ENCODE results near the gene WSCD1.
A peak's percentile ranks its signal among the peaks of the same experiment; 100 is the strongest.

Gene WSCD1

DNA sequence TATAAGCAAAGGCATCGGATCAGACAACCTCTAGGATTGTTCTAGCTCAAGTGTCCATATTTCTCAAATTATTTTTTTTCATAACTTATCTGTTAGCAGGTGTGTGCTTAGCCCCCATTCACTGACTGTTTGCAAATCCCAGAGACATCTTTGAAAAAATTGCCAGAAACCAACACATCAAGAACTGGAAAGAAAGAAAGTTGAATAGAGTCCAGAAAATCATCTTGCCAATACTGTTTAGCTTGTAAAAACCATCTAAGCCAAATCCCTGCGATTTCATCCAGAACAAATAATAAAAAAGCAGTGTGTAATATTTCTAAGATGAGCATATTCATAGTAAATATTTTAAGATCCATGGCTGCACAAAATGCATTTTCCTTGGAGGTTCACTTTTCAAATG, 64.5 kb downstream of the WSCD1 start:
- Histone ChIP-seq H2BK5ac (ENCODE audit: low read length) (no peak overlapping the region), H3K4me3 (ENCODE audit: low read length) (no peak overlapping the region), H4K5ac (ENCODE audit: low read length) (no peak overlapping the region), H3K4me2 (ENCODE audit: low read length) (no peak overlapping the region), H3K9ac (ENCODE audit: low read length) (no peak overlapping the region), H3K4ac (ENCODE audit: low read depth, low read length) (no peak overlapping the region), H4K8ac (ENCODE audit: low read depth, low read length) (no peak overlapping the region), H3K18ac (ENCODE audit: low read length) (no peak overlapping the region), H3K27ac (ENCODE audit: low read depth, low read length) (no peak overlapping the region), H2AK5ac (ENCODE audit: low read length) (no peak overlapping the region), H3K79me2 (ENCODE audit: control insufficient read depth, insufficient read depth, low read length) (no peaks in the 10 kb centered on the region), H2BK120ac (ENCODE audit: low read depth, low read length) (no peak overlapping the region), H3K79me1 (ENCODE audit: low read length) (no peaks in the 10 kb centered on the region), H3K56ac (ENCODE audit: low read length) (no peak overlapping the region), H3K36me3 (ENCODE audit: control insufficient read depth, insufficient read depth, low read length) (no peaks in the 10 kb centered on the region), H3K27me3 (ENCODE audit: insufficient read depth, low read length, poor library complexity) (no peaks in the 10 kb centered on the region), H3K23ac (ENCODE audit: low read length) (no peak overlapping the region), H3K4me1 (ENCODE audit: control insufficient read depth, low read depth, low read length) (no peaks in the 10 kb centered on the region), H2BK15ac (replicated peaks; ENCODE audit: low read depth) (no peak overlapping the region)
- WGBS (ENCODE audit: extremely low coverage, insufficient coverage, low lambda C conversion rate) = no CpG with 5 or more reads among the region's 2 CpGs
- DNase-seq = no peak

DNA sequence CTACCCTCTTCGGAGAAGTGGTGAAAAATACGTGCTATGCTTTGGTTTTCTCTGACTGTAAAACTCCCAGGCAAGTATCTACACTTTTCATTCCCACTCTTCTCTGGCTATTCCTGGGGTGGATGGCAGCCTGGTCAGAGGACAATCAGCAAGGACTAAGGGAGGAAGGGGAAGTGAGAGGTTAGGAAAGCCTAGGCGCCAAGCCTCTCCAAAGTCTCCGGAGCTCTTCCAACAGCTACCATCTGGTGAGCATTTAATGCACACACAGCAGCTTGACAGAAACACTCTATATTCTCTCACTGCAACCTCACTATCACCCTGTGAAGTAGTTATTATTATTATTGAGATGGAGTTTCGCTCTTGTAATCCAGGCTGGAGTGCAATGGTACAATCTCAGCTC, 65.1 kb downstream of the WSCD1 start:
- no peak overlapping the region for H3K23ac ChIP-seq (ENCODE audit: low read length)
- H4K8ac ChIP-seq (ENCODE audit: low read depth, low read length) = no peak overlapping the region
- no peak overlapping the region for H3K27ac ChIP-seq (ENCODE audit: low read depth, low read length)
- no peak overlapping the region for H4K5ac ChIP-seq (ENCODE audit: low read length)
- no peak overlapping the region for H3K9ac ChIP-seq (ENCODE audit: low read length)
- no peaks in the 10 kb centered on the region for H3K79me1 ChIP-seq (ENCODE audit: low read length)
- H3K27me3 ChIP-seq (ENCODE audit: insufficient read depth, low read length, poor library complexity) = no peaks in the 10 kb centered on the region
- H3K4me3 ChIP-seq (ENCODE audit: low read length) = no peak overlapping the region
- no peak overlapping the region for H3K56ac ChIP-seq (ENCODE audit: low read length)
- no peak overlapping the region for H3K4me2 ChIP-seq (ENCODE audit: low read length)
- H3K18ac ChIP-seq (ENCODE audit: low read length) = no peak overlapping the region
- DNase-seq = no peak
- H3K4ac ChIP-seq (ENCODE audit: low read depth, low read length) = no peak overlapping the region
- no CpG with 5 or more reads among the region's 5 CpGs for WGBS (ENCODE audit: extremely low coverage, insufficient coverage, low lambda C conversion rate)
- H2BK5ac ChIP-seq (ENCODE audit: low read length) = no peak overlapping the region
- no peaks in the 10 kb centered on the region for H3K79me2 ChIP-seq (ENCODE audit: control insufficient read depth, insufficient read depth, low read length)
- H3K36me3 ChIP-seq (ENCODE audit: control insufficient read depth, insufficient read depth, low read length) = no peaks in the 10 kb centered on the region
- H2AK5ac ChIP-seq (ENCODE audit: low read length) = no peak overlapping the region
- H2BK120ac ChIP-seq (ENCODE audit: low read depth, low read length) = no peak overlapping the region
- no peak overlapping the region for H2BK15ac ChIP-seq (replicated peaks; ENCODE audit: low read depth)
- no peaks in the 10 kb centered on the region for H3K4me1 ChIP-seq (ENCODE audit: control insufficient read depth, low read depth, low read length)

DNA sequence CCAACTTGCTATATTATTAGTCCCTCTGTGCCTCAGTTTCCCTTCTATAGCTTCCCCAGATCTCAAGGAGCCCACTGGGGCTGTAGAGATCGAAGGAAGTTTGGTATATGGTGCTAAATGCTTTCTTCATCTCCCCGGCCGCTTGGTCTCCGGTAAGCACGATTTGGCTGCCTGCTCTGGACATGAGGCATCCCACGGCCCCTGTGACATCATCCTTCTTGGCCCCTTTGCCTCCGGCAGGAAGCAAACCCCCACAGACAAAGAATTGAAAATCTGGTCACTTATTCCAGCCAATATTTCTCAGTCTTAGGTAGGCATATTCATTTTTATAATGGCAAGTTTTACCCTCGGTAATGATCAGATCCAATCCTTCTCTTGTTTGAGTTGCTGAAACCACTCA, 65.8 kb downstream of the WSCD1 start:
- H3K18ac ChIP-seq (ENCODE audit: low read length) = no peak overlapping the region
- no peak overlapping the region for H3K4me3 ChIP-seq (ENCODE audit: low read length)
- no peak overlapping the region for H3K4me2 ChIP-seq (ENCODE audit: low read length)
- H3K23ac ChIP-seq (ENCODE audit: low read length) = no peak overlapping the region
- H3K27ac ChIP-seq (ENCODE audit: low read depth, low read length) = no peak overlapping the region
- no peaks in the 10 kb centered on the region for H3K79me1 ChIP-seq (ENCODE audit: low read length)
- no peak overlapping the region for H4K8ac ChIP-seq (ENCODE audit: low read depth, low read length)
- H3K36me3 ChIP-seq (ENCODE audit: control insufficient read depth, insufficient read depth, low read length) = no peaks in the 10 kb centered on the region
- no peak overlapping the region for H4K5ac ChIP-seq (ENCODE audit: low read length)
- H3K56ac ChIP-seq (ENCODE audit: low read length) = no peak overlapping the region
- DNase-seq = no peak
- H3K4ac ChIP-seq (ENCODE audit: low read depth, low read length) = no peak overlapping the region
- H2BK5ac ChIP-seq (ENCODE audit: low read length) = no peak overlapping the region
- no peaks in the 10 kb centered on the region for H3K79me2 ChIP-seq (ENCODE audit: control insufficient read depth, insufficient read depth, low read length)
- H2AK5ac ChIP-seq (ENCODE audit: low read length) = no peak overlapping the region
- H2BK120ac ChIP-seq (ENCODE audit: low read depth, low read length) = no peak overlapping the region
- no peak overlapping the region for H3K9ac ChIP-seq (ENCODE audit: low read length)
- H2BK15ac ChIP-seq (replicated peaks; ENCODE audit: low read depth) = no peak overlapping the region
- no peaks in the 10 kb centered on the region for H3K27me3 ChIP-seq (ENCODE audit: insufficient read depth, low read length, poor library complexity)
- no CpG with 5 or more reads among the region's 8 CpGs for WGBS (ENCODE audit: extremely low coverage, insufficient coverage, low lambda C conversion rate)
- no peaks in the 10 kb centered on the region for H3K4me1 ChIP-seq (ENCODE audit: control insufficient read depth, low read depth, low read length)

DNA sequence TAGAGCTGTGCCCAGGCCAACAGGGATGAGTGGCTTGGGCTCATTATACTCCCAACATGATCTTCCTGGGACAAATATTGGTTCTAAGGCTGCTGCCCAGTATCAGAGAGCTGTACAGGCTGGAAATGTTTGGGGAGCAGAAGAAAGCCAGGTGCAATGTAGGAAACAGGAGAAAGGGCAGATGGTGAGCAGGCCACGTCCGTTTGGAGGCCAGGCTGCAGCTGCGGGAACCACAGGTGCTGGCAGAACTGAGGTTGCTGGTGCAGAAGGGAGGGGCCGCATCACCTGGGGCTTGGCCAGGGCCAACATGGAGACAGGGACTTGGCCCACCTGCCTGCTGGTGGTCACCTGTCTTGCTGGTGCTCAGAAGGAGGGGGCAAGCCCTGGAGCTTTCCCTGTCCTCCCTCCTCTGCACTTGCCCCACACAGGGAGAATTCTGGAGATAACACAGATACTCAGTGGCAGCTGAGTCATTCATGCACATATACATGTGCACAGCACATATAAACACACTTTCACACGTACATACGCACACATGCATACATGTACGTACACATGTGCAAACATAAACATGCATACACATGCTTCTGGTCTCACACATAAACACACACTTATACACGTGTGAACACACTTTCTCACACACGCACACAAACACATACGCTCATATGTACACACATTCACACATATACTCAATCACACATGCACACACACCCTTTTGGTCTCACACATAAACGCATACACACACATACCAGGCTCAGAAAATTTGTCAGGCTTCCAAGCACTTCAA, 67.7 kb downstream of the WSCD1 start:
- H4K8ac ChIP-seq (ENCODE audit: low read depth, low read length) = no peak overlapping the region
- H3K79me1 ChIP-seq (ENCODE audit: low read length) = no peaks in the 10 kb centered on the region
- H3K23ac ChIP-seq (ENCODE audit: low read length) = no peak overlapping the region
- no peak overlapping the region for H3K4me3 ChIP-seq (ENCODE audit: low read length)
- no peaks in the 10 kb centered on the region for H3K79me2 ChIP-seq (ENCODE audit: control insufficient read depth, insufficient read depth, low read length)
- H2BK5ac ChIP-seq (ENCODE audit: low read length) = no peak overlapping the region
- no peak overlapping the region for H3K18ac ChIP-seq (ENCODE audit: low read length)
- H3K4me2 ChIP-seq (ENCODE audit: low read length) = no peak overlapping the region
- DNase-seq = no peak
- no peak overlapping the region for H2BK15ac ChIP-seq (replicated peaks; ENCODE audit: low read depth)
- no peak overlapping the region for H3K9ac ChIP-seq (ENCODE audit: low read length)
- H3K27ac ChIP-seq (ENCODE audit: low read depth, low read length) = no peak overlapping the region
- H3K56ac ChIP-seq (ENCODE audit: low read length) = no peak overlapping the region
- H2AK5ac ChIP-seq (ENCODE audit: low read length) = no peak overlapping the region
- H3K36me3 ChIP-seq (ENCODE audit: control insufficient read depth, insufficient read depth, low read length) = no peaks in the 10 kb centered on the region
- H2BK120ac ChIP-seq (ENCODE audit: low read depth, low read length) = no peak overlapping the region
- H3K4ac ChIP-seq (ENCODE audit: low read depth, low read length) = no peak overlapping the region
- WGBS (ENCODE audit: extremely low coverage, insufficient coverage, low lambda C conversion rate) = 100% methylated on average over 3 of the region's 11 CpGs
- no peaks in the 10 kb centered on the region for H3K4me1 ChIP-seq (ENCODE audit: control insufficient read depth, low read depth, low read length)
- H3K27me3 ChIP-seq (ENCODE audit: insufficient read depth, low read length, poor library complexity) = no peaks in the 10 kb centered on the region
- no peak overlapping the region for H4K5ac ChIP-seq (ENCODE audit: low read length)

DNA sequence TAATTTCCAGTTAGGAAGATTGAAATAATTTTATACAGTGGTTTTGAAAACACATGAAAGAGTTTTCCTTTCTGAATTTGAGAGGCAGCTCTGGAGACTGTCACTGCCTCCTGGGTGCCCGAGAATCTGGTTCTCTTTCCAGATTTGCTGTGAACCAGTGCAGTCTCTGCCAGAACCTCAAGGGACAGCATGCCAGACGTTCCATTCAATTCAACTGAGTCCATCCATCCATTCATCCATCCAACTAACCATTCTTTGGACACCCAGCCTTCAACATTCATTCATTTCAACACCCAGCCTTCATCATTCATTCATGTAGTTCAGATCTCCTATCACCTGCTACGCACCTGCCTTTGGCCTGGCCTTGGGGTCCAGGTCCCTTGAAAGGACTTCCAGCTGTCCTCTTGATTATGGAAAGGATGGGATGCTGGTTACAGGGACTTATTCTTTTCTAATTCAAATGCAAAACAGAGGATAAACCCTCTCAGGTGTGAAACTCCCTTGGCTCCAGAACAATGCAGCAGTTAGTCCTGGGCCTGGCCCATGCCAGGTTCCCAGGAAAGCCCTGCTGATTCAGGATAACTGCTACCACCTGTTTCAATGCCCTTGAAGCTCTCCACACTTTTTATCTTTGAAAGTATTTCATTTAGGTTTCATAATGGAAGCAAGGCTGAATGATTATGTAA, 68.7 kb downstream of the WSCD1 start:
- Histone ChIP-seq H3K18ac (ENCODE audit: low read length) (no peak overlapping the region), H2BK120ac (ENCODE audit: low read depth, low read length) (no peak overlapping the region), H3K4ac (ENCODE audit: low read depth, low read length) (no peak overlapping the region), H3K23ac (ENCODE audit: low read length) (no peak overlapping the region), H3K79me2 (ENCODE audit: control insufficient read depth, insufficient read depth, low read length) (no peaks in the 10 kb centered on the region), H2BK15ac (replicated peaks; ENCODE audit: low read depth) (no peak overlapping the region), H3K36me3 (ENCODE audit: control insufficient read depth, insufficient read depth, low read length) (no peaks in the 10 kb centered on the region), H3K9ac (ENCODE audit: low read length) (no peak overlapping the region), H2AK5ac (ENCODE audit: low read length) (no peak overlapping the region), H4K8ac (ENCODE audit: low read depth, low read length) (no peak overlapping the region), H3K4me3 (ENCODE audit: low read length) (no peak overlapping the region), H3K27me3 (ENCODE audit: insufficient read depth, low read length, poor library complexity) (no peaks in the 10 kb centered on the region), H3K4me2 (ENCODE audit: low read length) (no peak overlapping the region), H3K27ac (ENCODE audit: low read depth, low read length) (no peak overlapping the region), H3K79me1 (ENCODE audit: low read length) (no peaks in the 10 kb centered on the region), H3K4me1 (ENCODE audit: control insufficient read depth, low read depth, low read length) (no peaks in the 10 kb centered on the region), H3K56ac (ENCODE audit: low read length) (no peak overlapping the region), H2BK5ac (ENCODE audit: low read length) (no peak overlapping the region), H4K5ac (ENCODE audit: low read length) (no peak overlapping the region)
- peak; percentile 47 for DNase-seq
- no CpG with 5 or more reads among the region's 3 CpGs for WGBS (ENCODE audit: extremely low coverage, insufficient coverage, low lambda C conversion rate)
